Embryonic facial prominence (tissue), 1 donor: ENCODE data around the gene SMOC2.

Source experiments
- DNase-seq: peaks from one replicate; pipeline ENCODE4 v3.0.0-alpha.2; 2016; ENCODE audit errors: extremely low spot score

Gene SMOC2

GRCh38 chr6:168709390-168709789 is 268.4 kb downstream of the SMOC2 start:
- DNase-seq = no peak

- no peak for DNase-seq
Measured at GRCh38 chr6:168709991-168710390, 269.0 kb downstream of the SMOC2 start.

GRCh38 chr6:168711049-168711640 is 270.2 kb downstream of the SMOC2 start:
- DNase-seq = no peak

GRCh38 chr6:168711666-168712300 is 270.8 kb downstream of the SMOC2 start:
- no peak for DNase-seq

GRCh38 chr6:168712993-168713392 is 272.0 kb downstream of the SMOC2 start:
- DNase-seq = no peak

- DNase-seq = no peak
Measured at GRCh38 chr6:168713839-168714238, 272.9 kb downstream of the SMOC2 start.

GRCh38 chr6:168714547-168715260 is 273.7 kb downstream of the SMOC2 start:
- DNase-seq = no peak

- DNase-seq = no peak
Measured at GRCh38 chr6:168715643-168716481, 274.9 kb downstream of the SMOC2 start.

- no peak for DNase-seq
Measured at GRCh38 chr6:168716581-168716980, 275.6 kb downstream of the SMOC2 start.

GRCh38 chr6:168717491-168717890 is 276.5 kb downstream of the SMOC2 start:
- DNase-seq = no peak
